ENCODE data around the gene CLIC5. TPM values are rescaled to one million over a fixed set of nuclear protein-coding genes. Genes with fewer than 3 reads are reported as not detected.
A peak's percentile ranks its signal among the peaks of the same experiment; 100 is the strongest.
"Not testable (repeated sequence)": the region's sequence is repeated elsewhere in the genome, so short reads cannot be mapped to it uniquely, and the experiment has no call there.

The CLIC5 gene
- total RNA-seq, 1 donor from 2014 or later = 7.6 TPM

- intact Hi-C loops (cut with DNase I) = loop anchor here (5.0 kb wide), 1 partner anchor 1454 kb away; no protein-coding TSS in a partner anchor
- H3K27me3 ChIP-seq = no peaks in the 10 kb centered on the region
- H3K4me1 ChIP-seq = no peaks in the 10 kb centered on the region
- H3K9me3 ChIP-seq = no peaks in the 10 kb centered on the region
- no peak overlapping the region for H3K27ac ChIP-seq
- no peak for DNase-seq (ENCODE audit: low spot score in 2 of 2)
- no peaks in the 10 kb centered on the region for H3K36me3 ChIP-seq
- H3K4me3 ChIP-seq = no peak overlapping the region
- no peak for TF ChIP-seq CTCF (IDR thresholded peaks at IDR 0.05)
Observed at GRCh38 chr6:45931232-45931631, 84.4 kb downstream of the CLIC5 start.

DNA sequence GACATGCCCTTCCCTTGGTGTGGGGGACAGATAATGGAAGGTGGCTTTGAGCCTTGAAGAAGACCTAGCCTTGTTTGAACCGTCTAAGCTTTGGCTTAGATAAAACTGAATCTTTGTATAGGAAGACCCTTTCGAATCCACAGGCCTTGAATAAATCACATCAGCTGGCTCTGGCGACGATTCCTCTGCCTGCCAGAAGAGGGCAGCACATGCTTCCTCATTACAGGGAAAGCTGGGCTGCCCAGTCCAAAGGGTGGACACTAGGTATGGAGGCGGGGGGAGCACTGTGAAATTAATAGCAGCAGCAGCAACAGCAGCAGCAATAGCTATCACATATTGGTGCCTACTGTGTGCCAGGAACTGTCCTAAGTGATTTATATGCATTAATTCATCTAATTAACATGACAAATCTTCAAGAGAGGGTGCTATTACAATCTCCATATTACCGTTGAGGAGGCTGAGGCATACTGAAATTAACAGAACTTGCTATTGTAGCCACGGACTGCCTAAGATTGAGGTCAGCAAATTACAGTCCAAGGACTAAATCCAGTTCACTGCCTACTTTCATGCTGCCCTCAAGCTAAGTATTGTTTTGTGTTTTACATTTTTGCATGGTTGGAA lies 85.1 kb downstream of the CLIC5 start:
- H3K27me3 ChIP-seq = no peaks in the 10 kb centered on the region
- peak in 1 of 2 donors; percentile 73 for DNase-seq (ENCODE audit: low spot score in 2 of 2)

GRCh38 chr6:45929421-45930361 lies 86.0 kb downstream of the CLIC5 start:
- no peak overlapping the region for H3K4me3 ChIP-seq
- H3K27ac ChIP-seq = no peak overlapping the region
- no peaks in the 10 kb centered on the region for H3K9me3 ChIP-seq
- no peaks in the 10 kb centered on the region for H3K4me1 ChIP-seq
- no peaks in the 10 kb centered on the region for H3K36me3 ChIP-seq
- intact Hi-C loops (cut with DNase I) = loop anchor here (5.0 kb wide), 1 partner anchor 1452 kb away; no protein-coding TSS in a partner anchor
- no peaks in the 10 kb centered on the region for H3K27me3 ChIP-seq
- no peak for TF ChIP-seq CTCF (IDR thresholded peaks at IDR 0.05)
- DNase-seq (ENCODE audit: low spot score in 2 of 2) = no peak

More for the DNA sequence above, 85.1 kb downstream of the CLIC5 start:
- peak; percentile 68 to 90 (median 85) for TF ChIP-seq CTCF (IDR thresholded peaks at IDR 0.05)
- H3K9me3 ChIP-seq = no peaks in the 10 kb centered on the region
- no peaks in the 10 kb centered on the region for H3K36me3 ChIP-seq
- no peaks in the 10 kb centered on the region for H3K4me1 ChIP-seq
- intact Hi-C loops (cut with DNase I) = loop anchor here (5.0 kb wide), 1 partner anchor 1453 kb away; no protein-coding TSS in a partner anchor
- H3K27ac ChIP-seq = no peak overlapping the region
- H3K4me3 ChIP-seq = no peak overlapping the region

GRCh38 chr6:45928721-45929305 lies 86.8 kb downstream of the CLIC5 start:
- Histone ChIP-seq H3K36me3 (no peaks in the 10 kb centered on the region), H3K4me1 (no peaks in the 10 kb centered on the region), H3K9me3 (no peaks in the 10 kb centered on the region), H3K4me3 (no peak overlapping the region), H3K27ac (no peak overlapping the region), H3K27me3 (no peaks in the 10 kb centered on the region)
- no peak for TF ChIP-seq CTCF (IDR thresholded peaks at IDR 0.05)
- DNase-seq (ENCODE audit: low spot score in 2 of 2) = no peak
- intact Hi-C loops (cut with DNase I) = no loop called here

DNA sequence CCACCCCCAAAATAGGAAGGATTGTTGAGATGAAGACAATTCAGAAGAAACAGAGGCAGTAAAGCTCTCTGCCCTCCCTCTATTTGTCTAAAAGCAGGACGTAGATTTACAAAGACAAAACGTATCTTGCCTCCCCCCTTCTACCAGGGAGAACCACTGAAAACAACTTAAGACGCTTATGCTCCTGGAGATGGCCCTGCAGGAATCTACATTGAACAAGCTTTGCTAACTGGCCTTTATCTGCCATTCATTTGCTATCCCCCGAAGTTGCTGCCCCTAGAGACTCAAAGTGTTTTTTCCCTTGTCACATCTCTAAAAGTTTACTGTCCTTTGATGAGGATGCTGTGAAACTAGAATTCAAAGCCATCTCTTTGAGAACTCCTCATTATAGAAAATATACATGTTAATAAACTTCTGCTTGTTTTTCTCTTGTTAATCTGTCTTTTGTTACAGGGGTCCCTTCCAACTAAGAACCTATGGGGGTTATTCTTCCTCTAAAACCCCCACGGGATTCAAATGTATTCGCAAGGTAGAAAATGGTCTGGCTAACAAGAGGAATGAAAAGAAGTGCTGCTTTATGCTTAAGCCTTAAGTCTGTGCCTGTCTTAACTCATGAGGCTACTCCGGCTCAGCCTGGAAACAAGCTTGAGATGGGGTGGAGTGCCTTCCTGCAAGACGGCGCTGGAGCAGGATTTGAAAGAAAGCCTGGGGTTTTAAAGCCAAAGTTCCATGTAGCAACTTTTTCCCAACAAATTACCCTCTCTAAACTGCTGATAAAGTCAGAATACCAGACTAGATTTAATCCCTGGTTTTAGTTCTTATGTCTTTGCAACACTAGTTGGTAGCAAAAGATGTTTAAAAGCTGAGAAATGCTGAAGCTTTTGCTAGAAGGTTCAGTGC lies 88.0 kb downstream of the CLIC5 start:
- no peak for TF ChIP-seq CTCF (IDR thresholded peaks at IDR 0.05)
- intact Hi-C loops (cut with DNase I) = no loop called here
- no peaks in the 10 kb centered on the region for H3K4me1 ChIP-seq
- no peaks in the 10 kb centered on the region for H3K27me3 ChIP-seq
- no peak overlapping the region for H3K4me3 ChIP-seq
- no peak overlapping the region for H3K27ac ChIP-seq
- H3K36me3 ChIP-seq = no peaks in the 10 kb centered on the region
- H3K9me3 ChIP-seq = no peaks in the 10 kb centered on the region
- DNase-seq (ENCODE audit: low spot score in 2 of 2) = no peak

- H3K4me3 ChIP-seq; H3K4me1 ChIP-seq; H3K36me3 ChIP-seq; H3K27me3 ChIP-seq; H3K27ac ChIP-seq; DNase-seq (ENCODE audit: low spot score in 2 of 2); H3K9me3 ChIP-seq; intact Hi-C loops (cut with DNase I): not testable (repeated sequence)
Observed at GRCh38 chr6:45926423-45926822, 89.2 kb downstream of the CLIC5 start.

All from ascending aorta (tissue), 2 donors.